C4-2B (cell line): ENCODE measurements around the gene PRKCH.

Experiments used
- H3K27ac ChIP-seq: fragments of 450-650 bp; 2 replicates; pipeline ENCODE4 v1.5.1; 2017
- ZFX ChIP-seq: fragments of 450-650 bp; IDR thresholded peaks from 2 replicates; pipeline ENCODE4 v1.6.1; 2017
- TF ChIP-seq, protein P1 (sequence below): fragments of 450-650 bp; conservative IDR thresholded peaks from 2 replicates; pipeline ENCODE4 v1.5.1; 2017; ENCODE audit warnings: mild to moderate bottlenecking

Gene PRKCH

DNA sequence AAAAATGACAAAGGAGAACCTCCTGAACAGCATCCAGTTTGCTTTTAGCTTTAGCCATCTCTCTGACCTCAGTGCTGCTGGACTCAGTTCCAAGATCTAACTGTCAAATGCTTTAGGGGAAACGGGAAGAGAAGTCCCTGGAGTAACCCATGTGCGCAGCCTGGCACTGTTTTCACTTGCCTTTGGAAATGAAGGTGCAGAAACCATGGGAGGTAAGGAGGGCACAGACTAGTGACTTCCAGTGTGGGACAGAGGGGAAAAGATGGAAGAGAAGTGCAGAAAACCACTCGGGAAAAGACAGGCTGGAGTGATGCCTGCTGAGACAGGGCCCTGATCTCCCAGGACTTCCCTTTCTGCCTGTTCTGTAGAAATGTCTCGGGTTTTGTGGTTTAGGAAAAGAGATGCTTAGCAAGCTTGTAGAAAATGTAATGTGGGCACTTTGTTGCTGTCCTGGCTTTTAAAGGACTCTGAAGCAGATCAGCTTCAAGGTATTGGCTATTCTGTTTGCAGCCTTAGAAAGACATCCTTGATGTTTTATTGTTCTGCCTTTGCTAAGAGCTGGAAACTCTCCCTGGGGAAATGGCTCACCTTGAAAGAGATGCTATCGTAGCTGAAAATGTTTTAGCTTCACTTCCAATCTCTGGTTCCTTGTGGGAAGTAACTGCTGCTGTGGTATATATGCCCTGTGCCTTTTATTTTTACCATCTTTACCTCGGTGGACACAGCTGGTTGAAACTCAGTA lies 249.3 kb downstream of the PRKCH start:
- TF ChIP-seq, protein P1, sequence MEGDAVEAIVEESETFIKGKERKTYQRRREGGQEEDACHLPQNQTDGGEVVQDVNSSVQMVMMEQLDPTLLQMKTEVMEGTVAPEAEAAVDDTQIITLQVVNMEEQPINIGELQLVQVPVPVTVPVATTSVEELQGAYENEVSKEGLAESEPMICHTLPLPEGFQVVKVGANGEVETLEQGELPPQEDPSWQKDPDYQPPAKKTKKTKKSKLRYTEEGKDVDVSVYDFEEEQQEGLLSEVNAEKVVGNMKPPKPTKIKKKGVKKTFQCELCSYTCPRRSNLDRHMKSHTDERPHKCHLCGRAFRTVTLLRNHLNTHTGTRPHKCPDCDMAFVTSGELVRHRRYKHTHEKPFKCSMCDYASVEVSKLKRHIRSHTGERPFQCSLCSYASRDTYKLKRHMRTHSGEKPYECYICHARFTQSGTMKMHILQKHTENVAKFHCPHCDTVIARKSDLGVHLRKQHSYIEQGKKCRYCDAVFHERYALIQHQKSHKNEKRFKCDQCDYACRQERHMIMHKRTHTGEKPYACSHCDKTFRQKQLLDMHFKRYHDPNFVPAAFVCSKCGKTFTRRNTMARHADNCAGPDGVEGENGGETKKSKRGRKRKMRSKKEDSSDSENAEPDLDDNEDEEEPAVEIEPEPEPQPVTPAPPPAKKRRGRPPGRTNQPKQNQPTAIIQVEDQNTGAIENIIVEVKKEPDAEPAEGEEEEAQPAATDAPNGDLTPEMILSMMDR = no peak
- TF ChIP-seq ZFX = no peak
- H3K27ac ChIP-seq = no peak overlapping the region

DNA sequence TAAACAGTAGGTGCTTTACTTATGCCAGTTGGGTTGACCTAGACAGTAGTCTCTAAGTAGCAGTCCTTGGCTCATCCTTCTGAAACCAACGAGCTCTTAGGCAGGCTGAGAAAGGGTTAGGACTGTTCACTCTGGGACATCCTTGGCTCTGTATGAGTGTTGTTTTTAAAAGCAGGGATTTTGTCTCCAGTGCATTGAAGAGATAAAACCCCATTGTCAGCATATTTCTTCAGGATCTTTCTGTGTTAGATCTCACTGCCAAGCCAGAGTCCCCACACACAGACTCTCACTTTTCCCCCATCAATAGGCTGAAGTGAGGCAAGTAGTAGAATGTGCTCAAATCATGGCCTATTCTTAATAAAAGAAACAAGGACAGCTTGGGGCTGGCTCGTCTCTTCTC lies 250.5 kb downstream of the PRKCH start:
- no peak for TF ChIP-seq ZFX
- TF ChIP-seq, protein P1 = no peak
- no peak overlapping the region for H3K27ac ChIP-seq

DNA sequence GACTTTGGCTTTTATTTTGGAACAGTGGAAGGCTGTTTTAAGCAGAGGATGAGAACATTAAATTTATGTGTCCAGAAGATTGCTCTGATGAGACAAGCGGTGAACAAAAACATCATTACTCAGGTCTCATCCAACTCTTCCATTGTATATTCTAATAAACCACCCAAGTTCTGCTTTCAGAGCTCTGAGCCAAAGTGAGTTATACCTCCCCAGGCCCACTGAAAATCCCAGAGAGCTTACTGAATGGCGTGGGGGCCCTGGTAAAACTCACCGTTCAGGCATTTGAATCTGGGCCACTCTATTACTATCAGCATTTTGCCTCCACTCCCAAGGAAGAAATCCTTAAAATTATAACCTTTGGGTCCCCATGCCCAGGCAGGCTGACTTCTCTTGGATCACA lies 251.9 kb downstream of the PRKCH start:
- no peak for TF ChIP-seq ZFX
- TF ChIP-seq, protein P1 = no peak
- H3K27ac ChIP-seq = no peak overlapping the region

DNA sequence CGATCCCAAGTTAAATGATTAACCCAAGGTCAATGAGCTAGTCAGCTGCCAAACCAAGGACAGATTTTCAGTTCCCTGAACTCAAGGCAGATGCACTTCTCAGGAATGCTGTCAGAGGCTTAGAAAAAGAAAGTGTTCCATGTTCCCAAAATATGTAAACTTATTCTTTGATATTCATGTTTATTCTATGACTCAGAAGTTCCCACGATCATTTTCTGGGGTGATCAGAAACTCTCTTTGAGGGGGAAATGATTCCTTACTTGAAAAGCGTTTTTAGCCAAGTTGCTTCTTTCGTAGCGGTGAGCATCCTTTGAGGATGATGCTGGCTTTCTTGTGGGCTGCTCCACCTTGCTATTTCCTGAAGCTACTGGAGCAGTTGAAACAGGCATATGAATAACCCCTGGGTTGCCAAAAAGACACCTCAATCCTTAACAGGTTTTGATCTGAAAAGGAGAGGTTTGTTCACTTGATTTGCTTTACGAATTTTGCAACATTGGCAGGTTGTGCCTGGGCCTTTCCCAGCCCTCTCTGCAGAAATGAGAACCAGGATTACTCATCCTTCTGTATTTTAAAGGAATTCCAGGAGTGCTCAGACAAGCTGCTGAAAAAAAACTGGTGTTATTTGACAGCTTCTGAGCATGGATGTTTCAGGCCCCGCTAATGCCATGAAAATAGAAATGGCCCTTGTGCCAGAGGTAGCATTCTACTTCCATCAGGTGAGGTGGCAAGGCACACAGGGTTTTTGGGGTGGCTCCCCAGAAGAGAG lies 252.6 kb downstream of the PRKCH start:
- no peak overlapping the region for H3K27ac ChIP-seq
- TF ChIP-seq, protein P1 = no peak
- TF ChIP-seq ZFX = no peak

DNA sequence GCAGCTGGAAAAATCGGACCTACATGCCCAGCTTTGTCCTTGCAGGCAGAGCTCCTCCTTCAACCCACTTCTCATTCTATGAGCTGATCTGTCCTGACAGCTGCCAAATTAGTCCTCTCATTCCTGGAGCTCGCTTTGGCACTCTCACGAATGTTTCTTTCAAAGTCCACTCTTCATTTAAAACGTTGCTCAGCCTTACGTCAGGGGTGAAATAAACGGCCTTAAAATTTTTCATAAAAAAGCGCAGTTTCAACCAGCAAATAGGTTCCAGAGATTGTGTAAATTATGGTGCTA lies 253.1 kb downstream of the PRKCH start:
- TF ChIP-seq, protein P1 = no peak
- no peak for TF ChIP-seq ZFX
- H3K27ac ChIP-seq = no peak overlapping the region

DNA sequence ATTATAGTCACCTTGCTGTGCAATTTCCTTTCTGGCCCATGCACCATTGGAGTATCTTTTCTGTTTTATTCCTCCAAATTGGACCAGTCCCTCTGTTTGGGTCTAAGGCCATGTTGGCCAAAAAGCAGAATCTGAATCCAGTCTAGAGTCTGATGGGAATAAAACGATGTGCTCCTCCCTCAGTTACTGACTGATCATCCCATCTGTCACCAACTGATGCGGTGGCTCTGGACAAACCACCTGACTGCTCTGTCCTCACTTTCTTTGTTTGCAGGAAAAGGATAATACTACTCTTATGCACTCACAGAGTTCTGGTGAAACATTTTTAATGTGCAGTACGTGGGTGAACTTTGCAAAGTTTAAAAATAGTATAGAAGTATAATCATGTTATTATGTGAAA lies 253.7 kb downstream of the PRKCH start:
- no peak overlapping the region for H3K27ac ChIP-seq
- no peak for TF ChIP-seq ZFX
- TF ChIP-seq, protein P1 = no peak

DNA sequence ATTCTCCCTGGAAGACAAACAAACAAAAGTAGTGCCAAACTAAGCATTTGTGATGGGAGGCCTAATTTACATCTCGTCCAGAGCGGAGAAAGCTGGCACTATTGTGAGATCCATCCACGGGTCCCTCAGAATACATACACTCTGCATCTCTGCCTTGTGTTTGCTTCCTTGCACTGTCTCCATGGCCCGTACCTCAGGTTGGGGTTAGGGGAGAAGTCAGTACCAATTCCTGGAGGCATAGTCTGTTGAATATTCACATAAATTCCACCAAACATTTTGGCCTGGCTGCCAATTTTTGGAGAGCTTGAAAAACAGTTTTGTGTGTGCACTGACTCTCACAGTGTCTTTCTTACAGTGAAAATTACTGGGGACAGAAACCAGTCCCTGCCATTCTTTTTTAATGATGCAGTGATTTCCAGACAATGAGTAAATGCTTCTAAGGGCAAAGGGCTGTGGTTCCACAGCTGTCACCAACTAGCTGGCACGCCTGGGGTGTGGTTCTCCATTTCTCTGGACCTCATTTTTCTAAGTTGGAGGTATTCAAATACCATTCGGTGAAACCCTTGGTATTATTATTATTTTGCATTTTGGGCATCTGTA lies 254.3 kb downstream of the PRKCH start:
- no peak for TF ChIP-seq ZFX
- H3K27ac ChIP-seq = no peak overlapping the region
